ENCODE results near the gene NFKBIL1.
A peak's percentile ranks its signal among the peaks of the same experiment; 100 is the strongest.
"Not testable (repeated sequence)": the region's sequence is repeated elsewhere in the genome, so short reads cannot be mapped to it uniquely, and the experiment has no call there.

Gene NFKBIL1

DNA sequence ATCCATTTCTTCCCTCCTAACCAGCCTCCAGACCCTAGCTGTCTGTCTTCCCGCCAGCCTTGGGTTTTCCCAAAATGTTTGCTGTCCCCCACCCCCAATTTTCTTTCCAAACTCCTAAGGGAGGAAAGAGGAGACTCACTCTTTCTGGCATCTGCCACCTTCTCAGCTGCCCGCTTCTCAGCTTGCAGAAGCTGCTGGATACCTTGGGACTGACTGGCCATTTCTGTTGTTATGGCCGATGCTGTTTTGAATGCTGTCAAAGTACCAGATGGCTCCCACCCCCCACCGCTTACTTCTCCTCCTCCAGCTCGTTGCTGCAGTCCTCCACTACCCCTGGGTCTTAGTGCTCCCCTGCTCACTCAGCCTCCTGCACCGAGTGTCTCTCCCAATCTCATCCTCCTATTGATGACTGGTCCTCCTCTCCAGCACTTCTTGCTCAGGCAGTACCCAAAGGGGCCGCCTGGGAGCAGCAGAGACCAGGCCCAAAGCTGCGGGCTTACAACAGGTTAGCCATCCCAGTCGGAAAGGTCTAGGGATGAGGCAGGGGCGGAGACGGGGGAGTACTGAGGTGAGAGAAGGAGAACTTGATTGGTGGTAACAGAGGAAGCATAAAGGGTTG lies 960 bp upstream of the NFKBIL1 start, which contains the start of gene ATP6V1G2:
Gene ATP6V1G2 (minus strand): TSS at position 270 of the 619 bp plus-strand sequence. CDS start 49 bp downstream, at position 221.
- Histone ChIP-seq H3K9me3 (ENCODE audit: insufficient read depth, low read length) (no peaks in the 10 kb centered on the region), H3K79me2 (ENCODE audit: low read length) (peaks cover 27% of the 10 kb centered on the region), H3K27me3 (ENCODE audit: low read depth, low read length) (no peaks in the 10 kb centered on the region), H3K27ac (ENCODE audit: low read length) (peak within 1 kb of the TSS; percentile 48), H3K4me1 (ENCODE audit: low read length) (peaks cover 23% of the 10 kb centered on the region), H3K4me2 (ENCODE audit: low read length) (peak within 1 kb of the TSS; percentile 84), H2AFZ (ENCODE audit: low read depth, low read length) (peak within 1 kb of the TSS; percentile 76), H3K4me3 (ENCODE audit: low read length) (peak within 1 kb of the TSS; percentile 81), H4K20me1 (ENCODE audit: insufficient read depth, low read length) (no peaks in the 10 kb centered on the region), H3K36me3 (replicated peaks; ENCODE audit: low read depth, low read length) (peaks cover 4% of the 10 kb centered on the region), H3K9ac (ENCODE audit: low read length) (peak within 1 kb of the TSS; percentile 74)
- no peak for TF ChIP-seq EZH2phosphoT487 (IDR thresholded peaks at IDR 0.05; ENCODE audit: low read depth)
- TF ChIP-seq, protein P1, sequence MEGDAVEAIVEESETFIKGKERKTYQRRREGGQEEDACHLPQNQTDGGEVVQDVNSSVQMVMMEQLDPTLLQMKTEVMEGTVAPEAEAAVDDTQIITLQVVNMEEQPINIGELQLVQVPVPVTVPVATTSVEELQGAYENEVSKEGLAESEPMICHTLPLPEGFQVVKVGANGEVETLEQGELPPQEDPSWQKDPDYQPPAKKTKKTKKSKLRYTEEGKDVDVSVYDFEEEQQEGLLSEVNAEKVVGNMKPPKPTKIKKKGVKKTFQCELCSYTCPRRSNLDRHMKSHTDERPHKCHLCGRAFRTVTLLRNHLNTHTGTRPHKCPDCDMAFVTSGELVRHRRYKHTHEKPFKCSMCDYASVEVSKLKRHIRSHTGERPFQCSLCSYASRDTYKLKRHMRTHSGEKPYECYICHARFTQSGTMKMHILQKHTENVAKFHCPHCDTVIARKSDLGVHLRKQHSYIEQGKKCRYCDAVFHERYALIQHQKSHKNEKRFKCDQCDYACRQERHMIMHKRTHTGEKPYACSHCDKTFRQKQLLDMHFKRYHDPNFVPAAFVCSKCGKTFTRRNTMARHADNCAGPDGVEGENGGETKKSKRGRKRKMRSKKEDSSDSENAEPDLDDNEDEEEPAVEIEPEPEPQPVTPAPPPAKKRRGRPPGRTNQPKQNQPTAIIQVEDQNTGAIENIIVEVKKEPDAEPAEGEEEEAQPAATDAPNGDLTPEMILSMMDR (IDR thresholded peaks at IDR 0.05; ENCODE audit: low read depth, low read length): peak; percentile 93

DNA sequence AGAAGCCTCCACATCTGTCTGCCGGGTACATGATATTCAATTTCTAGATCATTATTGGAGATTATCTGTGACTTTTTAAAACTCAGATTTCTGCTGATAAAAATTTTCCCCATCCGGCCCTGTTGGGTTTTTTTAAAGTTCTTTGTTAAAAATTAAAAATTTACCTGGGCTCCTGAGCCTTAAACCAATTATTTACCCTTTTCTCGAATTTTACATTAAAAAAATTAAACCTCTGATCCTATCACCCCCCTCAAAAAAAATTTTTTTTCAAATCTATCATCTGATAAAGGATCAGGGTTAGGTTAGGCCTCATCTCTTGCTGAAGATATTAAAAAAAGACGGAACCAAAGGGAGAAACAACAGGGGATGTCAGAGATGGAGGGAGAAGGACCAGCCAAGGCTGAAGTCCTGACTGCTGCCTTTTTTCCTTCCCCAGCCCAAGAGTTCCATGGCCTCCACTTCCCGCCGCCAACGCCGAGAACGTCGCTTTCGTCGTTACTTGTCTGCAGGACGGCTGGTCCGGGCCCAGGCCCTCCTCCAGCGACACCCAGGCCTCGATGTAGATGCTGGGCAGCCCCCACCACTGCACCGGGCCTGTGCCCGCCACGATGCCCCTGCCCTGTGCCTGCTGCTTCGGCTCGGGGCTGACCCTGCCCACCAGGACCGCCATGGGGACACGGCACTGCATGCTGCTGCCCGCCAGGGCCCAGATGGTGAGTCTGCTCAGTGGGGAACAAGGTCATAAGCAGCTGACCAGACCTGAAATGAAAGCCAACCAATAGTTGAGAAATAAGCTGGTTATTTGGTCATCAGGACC lies 527 bp downstream of the NFKBIL1 start:
- no peak overlapping the region for H2AFZ ChIP-seq (ENCODE audit: low read depth, low read length)
- H3K79me2 ChIP-seq (ENCODE audit: low read length): peaks cover 16% of the 10 kb centered on the region
- H3K4me1 ChIP-seq (ENCODE audit: low read length): peaks cover 25% of the 10 kb centered on the region
- no peaks in the 10 kb centered on the region for H4K20me1 ChIP-seq (ENCODE audit: insufficient read depth, low read length)
- no peaks in the 10 kb centered on the region for H3K27me3 ChIP-seq (ENCODE audit: low read depth, low read length)
- peak overlapping the region; percentile 84 for H3K4me2 ChIP-seq (ENCODE audit: low read length)
- H3K36me3 ChIP-seq (replicated peaks; ENCODE audit: low read depth, low read length): peaks cover 4% of the 10 kb centered on the region
- H3K27ac ChIP-seq (ENCODE audit: low read length): peak overlapping the region; percentile 48
- TF ChIP-seq EZH2phosphoT487 (IDR thresholded peaks at IDR 0.05; ENCODE audit: low read depth): no peak
- TF ChIP-seq, protein P1 (IDR thresholded peaks at IDR 0.05; ENCODE audit: low read depth, low read length): no peak
- no peaks in the 10 kb centered on the region for H3K9me3 ChIP-seq (ENCODE audit: insufficient read depth, low read length)
- peak overlapping the region; percentile 81 for H3K4me3 ChIP-seq (ENCODE audit: low read length)
- peak overlapping the region; percentile 74 for H3K9ac ChIP-seq (ENCODE audit: low read length)

DNA sequence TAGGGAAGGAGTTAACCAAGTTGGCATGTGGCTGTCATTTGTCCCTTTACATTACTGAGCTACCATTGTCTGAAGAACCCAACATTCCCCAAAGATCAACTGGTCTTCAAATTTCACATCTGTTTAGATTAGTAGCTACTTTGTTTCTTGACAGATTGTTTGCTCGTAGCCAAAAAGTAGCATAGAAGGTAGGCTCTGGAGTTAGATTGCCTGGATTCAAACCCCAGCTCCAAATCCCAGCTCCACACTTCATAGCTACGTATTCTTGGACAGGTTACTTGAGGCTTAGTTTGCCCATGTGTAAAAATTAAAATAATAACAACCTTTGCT lies 1.1 kb downstream of the NFKBIL1 start:
- H4K20me1 ChIP-seq (ENCODE audit: insufficient read depth, low read length): no peaks in the 10 kb centered on the region
- TF ChIP-seq EZH2phosphoT487 (IDR thresholded peaks at IDR 0.05; ENCODE audit: low read depth): no peak
- TF ChIP-seq, protein P1 (IDR thresholded peaks at IDR 0.05; ENCODE audit: low read depth, low read length): no peak
- H3K9ac ChIP-seq (ENCODE audit: low read length): 0 out of 2 replicates have a peak overlapping the region, but pooled peaks have one; percentile 74
- no peak overlapping the region for H3K4me3 ChIP-seq (ENCODE audit: low read length)
- H2AFZ ChIP-seq (ENCODE audit: low read depth, low read length): no peak overlapping the region
- H3K27me3 ChIP-seq (ENCODE audit: low read depth, low read length): no peaks in the 10 kb centered on the region
- H3K4me1 ChIP-seq (ENCODE audit: low read length): peaks cover 22% of the 10 kb centered on the region
- H3K4me2 ChIP-seq (ENCODE audit: low read length): peak overlapping the region; percentile 84
- no peaks in the 10 kb centered on the region for H3K9me3 ChIP-seq (ENCODE audit: insufficient read depth, low read length)
- H3K36me3 ChIP-seq (replicated peaks; ENCODE audit: low read depth, low read length): peaks cover 7% of the 10 kb centered on the region
- H3K79me2 ChIP-seq (ENCODE audit: low read length): peaks cover 13% of the 10 kb centered on the region
- H3K27ac ChIP-seq (ENCODE audit: low read length): no peak overlapping the region

DNA sequence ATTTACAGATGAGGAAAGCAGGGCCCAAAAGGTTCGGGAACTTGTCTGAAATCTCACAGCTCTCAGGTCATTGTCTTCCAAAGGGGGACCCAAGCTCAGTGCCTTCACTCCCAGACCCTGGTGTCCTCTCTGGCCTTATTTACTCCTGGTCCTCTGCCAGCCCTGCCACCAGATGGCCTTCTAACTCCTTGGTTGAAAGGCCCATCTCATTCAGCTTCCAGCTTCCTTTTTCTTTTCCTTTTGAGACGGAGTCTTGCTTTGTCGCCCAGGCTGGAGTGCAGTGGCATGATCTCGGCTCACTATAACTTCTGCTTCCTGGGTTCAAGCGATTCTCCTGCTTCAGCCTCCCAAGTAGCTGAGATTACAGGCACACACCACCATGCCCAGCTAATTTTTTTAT lies 4.0 kb downstream of the NFKBIL1 start:
- TF ChIP-seq, protein P1 (IDR thresholded peaks at IDR 0.05; ENCODE audit: low read depth, low read length): peak; percentile 65
- not testable (repeated sequence) for H3K4me2 ChIP-seq (ENCODE audit: low read length); H2AFZ ChIP-seq (ENCODE audit: low read depth, low read length); H3K9me3 ChIP-seq (ENCODE audit: insufficient read depth, low read length); H3K9ac ChIP-seq (ENCODE audit: low read length); H3K4me3 ChIP-seq (ENCODE audit: low read length); H4K20me1 ChIP-seq (ENCODE audit: insufficient read depth, low read length); H3K27me3 ChIP-seq (ENCODE audit: low read depth, low read length); H3K36me3 ChIP-seq (replicated peaks; ENCODE audit: low read depth, low read length)
- peaks cover 20% of the 10 kb centered on the region for H3K79me2 ChIP-seq (ENCODE audit: low read length)
- H3K27ac ChIP-seq (ENCODE audit: low read length): peak overlapping the region; percentile 30; the same call in 1 of the 2 replicates
- peaks cover 37% of the 10 kb centered on the region for H3K4me1 ChIP-seq (ENCODE audit: low read length)

All from OCI-LY3 (cell line).